PFSK-1 (cell line): ENCODE data around the gene RNF217.

ENCODE experiments used
- FOXP2 ChIP-seq: optimal IDR thresholded peaks from 2 replicates; pipeline ENCODE3; 2011; ENCODE audit warnings: borderline replicate concordance, control low read depth, inconsistent platforms; ENCODE audit not compliant: insufficient read depth; ENCODE audit errors: extremely low read length, extremely low read depth
- POLR2AphosphoS5 ChIP-seq: IDR thresholded peaks from 2 replicates; pipeline ENCODE4 v1.6.1; 2012; ENCODE audit warnings: low read depth, mild to moderate bottlenecking, control low read depth, low read length, moderate library complexity
- SIN3A ChIP-seq: IDR thresholded peaks from 2 replicates; pipeline ENCODE4 v1.6.1; 2012; ENCODE audit warnings: mild to moderate bottlenecking, low read length, moderate library complexity, borderline replicate concordance; ENCODE audit not compliant: insufficient read depth
- TAF1 ChIP-seq: IDR thresholded peaks from 2 replicates; pipeline ENCODE4 v1.6.1; 2012; ENCODE audit warnings: low read length, control low read depth, borderline replicate concordance; ENCODE audit not compliant: insufficient read depth
- TF ChIP-seq, protein P1 (sequence below), 2 experiments: IDR thresholded peaks; 2 replicates each; pipeline versions ENCODE4 v1.6.1 to v1.8.0; 2011 to 2012; ENCODE audit warnings: low read depth in 2 of 2, low read length in 2 of 2, control low read depth in 1 of 2, inconsistent platforms in 1 of 2, mild to moderate bottlenecking in 1 of 2, moderate library complexity in 1 of 2; ENCODE audit not compliant: insufficient read depth in 1 of 2

RNF217 gene

DNA sequence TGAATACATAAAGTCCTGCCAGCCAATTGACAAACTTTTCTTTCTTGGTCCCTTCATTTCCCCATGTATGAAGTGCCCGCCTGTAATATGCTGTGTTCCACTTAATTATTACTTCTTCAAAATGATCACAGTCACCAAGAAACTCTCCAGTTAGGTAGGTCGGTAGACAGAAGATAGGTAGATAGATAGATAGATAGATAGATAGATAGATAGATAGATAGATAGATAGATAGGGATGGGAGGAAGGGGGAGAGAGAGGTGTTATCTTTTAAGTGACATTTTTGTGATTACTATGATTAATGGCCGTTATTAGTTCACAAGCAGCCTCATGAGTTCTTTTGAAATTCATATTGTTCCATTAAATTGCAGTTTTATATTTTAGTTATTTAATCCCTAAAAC lies 111.9 kb downstream of the RNF217 start:
- TF ChIP-seq TAF1 (no peak), POLR2AphosphoS5 (no peak), SIN3A (no peak), FOXP2 (no peak)
- TF ChIP-seq, protein P1, sequence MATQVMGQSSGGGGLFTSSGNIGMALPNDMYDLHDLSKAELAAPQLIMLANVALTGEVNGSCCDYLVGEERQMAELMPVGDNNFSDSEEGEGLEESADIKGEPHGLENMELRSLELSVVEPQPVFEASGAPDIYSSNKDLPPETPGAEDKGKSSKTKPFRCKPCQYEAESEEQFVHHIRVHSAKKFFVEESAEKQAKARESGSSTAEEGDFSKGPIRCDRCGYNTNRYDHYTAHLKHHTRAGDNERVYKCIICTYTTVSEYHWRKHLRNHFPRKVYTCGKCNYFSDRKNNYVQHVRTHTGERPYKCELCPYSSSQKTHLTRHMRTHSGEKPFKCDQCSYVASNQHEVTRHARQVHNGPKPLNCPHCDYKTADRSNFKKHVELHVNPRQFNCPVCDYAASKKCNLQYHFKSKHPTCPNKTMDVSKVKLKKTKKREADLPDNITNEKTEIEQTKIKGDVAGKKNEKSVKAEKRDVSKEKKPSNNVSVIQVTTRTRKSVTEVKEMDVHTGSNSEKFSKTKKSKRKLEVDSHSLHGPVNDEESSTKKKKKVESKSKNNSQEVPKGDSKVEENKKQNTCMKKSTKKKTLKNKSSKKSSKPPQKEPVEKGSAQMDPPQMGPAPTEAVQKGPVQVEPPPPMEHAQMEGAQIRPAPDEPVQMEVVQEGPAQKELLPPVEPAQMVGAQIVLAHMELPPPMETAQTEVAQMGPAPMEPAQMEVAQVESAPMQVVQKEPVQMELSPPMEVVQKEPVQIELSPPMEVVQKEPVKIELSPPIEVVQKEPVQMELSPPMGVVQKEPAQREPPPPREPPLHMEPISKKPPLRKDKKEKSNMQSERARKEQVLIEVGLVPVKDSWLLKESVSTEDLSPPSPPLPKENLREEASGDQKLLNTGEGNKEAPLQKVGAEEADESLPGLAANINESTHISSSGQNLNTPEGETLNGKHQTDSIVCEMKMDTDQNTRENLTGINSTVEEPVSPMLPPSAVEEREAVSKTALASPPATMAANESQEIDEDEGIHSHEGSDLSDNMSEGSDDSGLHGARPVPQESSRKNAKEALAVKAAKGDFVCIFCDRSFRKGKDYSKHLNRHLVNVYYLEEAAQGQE (IDR thresholded peaks at IDR 0.05; ENCODE audit: insufficient read depth in 1 of 2, low read depth in 2 of 2, low read length in 2 of 2): no peak

DNA sequence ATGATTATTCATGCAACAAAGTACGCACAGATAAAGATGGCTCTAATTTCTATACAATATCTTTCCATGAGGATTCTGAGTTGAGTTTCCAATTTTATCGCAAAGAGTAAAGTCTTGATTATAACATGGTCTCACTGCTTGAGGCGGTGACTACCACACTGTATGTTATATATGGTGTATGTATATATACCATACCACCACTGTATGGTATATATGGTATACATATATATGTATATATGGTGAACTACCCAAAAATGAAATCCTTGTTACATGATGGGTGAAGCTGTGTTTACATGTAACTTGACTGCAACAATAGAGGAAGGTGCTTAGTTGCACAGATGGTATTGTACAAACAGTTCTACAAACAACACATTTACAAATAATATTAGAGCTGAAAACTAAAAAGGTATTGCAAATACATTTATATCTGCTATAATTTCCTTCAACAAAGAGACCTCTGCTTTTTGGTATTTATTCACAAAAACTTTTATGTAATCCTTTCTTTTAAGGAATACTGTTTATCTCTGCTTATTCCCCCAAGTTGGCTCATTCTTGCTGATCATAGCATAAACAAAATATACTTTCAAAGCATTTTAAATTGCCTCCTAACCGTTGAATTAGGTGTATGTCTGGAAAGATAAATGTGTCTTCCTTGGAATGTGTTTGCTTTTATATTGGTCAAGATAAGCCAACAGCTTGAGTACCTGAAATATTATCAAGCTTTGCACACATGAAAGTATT lies 113.7 kb downstream of the RNF217 start:
- TF ChIP-seq, protein P1 (IDR thresholded peaks at IDR 0.05; ENCODE audit: insufficient read depth in 1 of 2, low read depth in 2 of 2, low read length in 2 of 2): no peak
- TF ChIP-seq SIN3A: no peak
- TF ChIP-seq POLR2AphosphoS5: no peak
- TF ChIP-seq FOXP2: no peak
- no peak for TF ChIP-seq TAF1

DNA sequence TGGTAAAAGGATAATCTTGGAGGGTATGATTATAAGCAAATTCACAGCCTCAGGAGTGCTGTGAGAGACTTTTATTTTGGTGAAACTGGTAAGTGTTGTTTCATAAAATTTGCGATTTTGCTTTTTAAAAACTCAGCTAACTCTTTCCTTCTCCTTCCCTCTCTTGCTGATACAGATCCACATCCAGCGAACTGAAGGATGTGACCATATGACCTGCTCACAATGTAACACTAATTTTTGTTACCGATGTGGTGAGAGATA lies 114.2 kb downstream of the RNF217 start:
- TF ChIP-seq, protein P1 (IDR thresholded peaks at IDR 0.05; ENCODE audit: insufficient read depth in 1 of 2, low read depth in 2 of 2, low read length in 2 of 2): no peak
- no peak for TF ChIP-seq TAF1
- TF ChIP-seq POLR2AphosphoS5: no peak
- no peak for TF ChIP-seq SIN3A
- TF ChIP-seq FOXP2: no peak

DNA sequence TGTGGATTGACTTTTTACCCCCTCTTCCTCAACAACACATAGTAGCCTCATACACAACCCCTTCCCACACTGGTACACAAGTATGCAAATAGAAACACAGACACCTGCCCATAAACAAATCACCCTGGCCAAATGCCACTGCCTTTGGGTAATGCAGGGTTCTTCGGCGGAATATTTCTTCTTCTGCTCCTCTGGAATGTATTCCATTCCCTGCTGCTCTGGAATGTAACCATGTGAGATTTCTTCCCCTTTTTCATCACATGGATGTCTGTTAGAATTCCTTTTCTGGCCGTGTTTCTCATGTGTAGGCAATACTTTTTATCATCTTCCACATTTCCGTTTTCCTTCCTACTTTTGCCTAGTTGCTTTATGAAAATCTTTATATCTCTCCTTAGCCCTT lies 115.2 kb downstream of the RNF217 start:
- TF ChIP-seq SIN3A (no peak), TAF1 (no peak), FOXP2 (no peak), POLR2AphosphoS5 (no peak)
- TF ChIP-seq, protein P1 (IDR thresholded peaks at IDR 0.05; ENCODE audit: insufficient read depth in 1 of 2, low read depth in 2 of 2, low read length in 2 of 2): no peak
